ENCODE measurements around the gene ANKRD7.

ANKRD7 gene

DNA sequence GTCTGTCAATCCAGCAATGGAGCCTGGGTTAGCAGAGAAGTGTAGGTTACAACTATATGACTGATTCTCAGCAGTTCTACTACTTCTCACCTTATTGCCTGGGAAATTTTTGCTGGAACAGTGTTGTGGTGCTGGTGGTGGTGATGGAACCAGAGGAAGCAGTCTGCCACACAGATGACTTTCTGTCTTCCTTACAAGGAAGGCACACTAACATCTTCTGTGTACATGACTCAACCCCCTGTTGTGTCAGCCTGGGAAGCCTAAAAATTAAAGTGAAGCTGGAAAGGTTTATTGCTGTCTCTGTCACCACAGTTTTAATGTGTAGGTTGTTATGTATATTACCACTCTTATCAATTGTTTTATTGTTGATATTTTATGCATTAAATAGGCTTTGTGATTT is 40.3 kb downstream of the ANKRD7 start:
- no peaks in the 10 kb centered on the region for H4K20me1 ChIP-seq (ENCODE audit: insufficient read depth, low read length, poor library complexity, severe bottlenecking)
- H2AFZ ChIP-seq (ENCODE audit: low read length) = peak overlapping the region; percentile 58; the same call in 1 of the 2 replicates

DNA sequence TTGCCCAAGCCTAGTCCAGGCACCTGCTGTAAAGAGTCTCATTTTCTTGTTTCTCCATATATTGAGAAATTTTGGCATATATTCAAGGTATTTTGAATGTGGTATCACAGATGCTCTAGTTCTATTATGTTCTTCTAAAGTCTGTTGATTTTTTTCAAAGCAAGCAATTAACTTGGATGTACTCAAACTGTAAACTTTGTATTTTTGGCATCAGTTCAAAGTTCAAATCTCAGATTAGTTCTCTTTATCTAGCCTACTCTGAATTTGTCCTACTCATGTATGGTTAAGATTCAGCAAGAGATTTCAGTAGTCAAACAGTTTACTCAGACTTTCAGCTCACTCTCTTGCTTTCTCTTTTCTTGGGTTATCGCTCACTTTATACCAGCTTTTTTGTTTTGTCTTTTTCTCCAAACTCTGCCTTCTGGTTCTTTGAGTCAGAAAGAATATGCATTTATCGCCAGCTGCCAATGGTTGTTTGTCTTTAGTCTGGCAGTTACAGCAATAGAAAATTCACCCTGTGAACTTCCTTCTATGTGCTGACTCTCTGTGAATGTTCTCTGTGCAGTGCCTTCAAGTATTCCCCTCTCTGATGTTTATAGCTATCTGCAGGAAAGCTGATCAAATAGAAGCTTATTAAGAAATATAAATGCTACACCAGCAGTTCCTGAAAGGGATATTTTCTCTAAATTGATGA is 56.0 kb downstream of the ANKRD7 start:
- Histone ChIP-seq H3K9me3 (ENCODE audit: insufficient read depth, low read depth, low read length) (no peaks in the 10 kb centered on the region), H3F3A (ENCODE audit: low read depth) (no peaks in the 10 kb centered on the region; the same call in 1 of the 2 replicates), H3K36me3 (ENCODE audit: insufficient read depth, low read length) (no peaks in the 10 kb centered on the region), H3K4me1 (ENCODE audit: insufficient read depth, low read length, poor library complexity, severe bottlenecking) (peaks cover 21% of the 10 kb centered on the region), H4K20me1 (ENCODE audit: insufficient read depth, low read length, poor library complexity, severe bottlenecking) (no peaks in the 10 kb centered on the region), H3K9me2 (replicated peaks; ENCODE audit: low read depth, low read length) (no peaks in the 10 kb centered on the region), H3K4me2 (ENCODE audit: low read depth, low read length, poor library complexity, severe bottlenecking) (no peak overlapping the region), H3K27me3 (ENCODE audit: insufficient read depth, low read length, poor library complexity, severe bottlenecking) (no peaks in the 10 kb centered on the region), H3K4me3 (ENCODE audit: low read length, poor library complexity, severe bottlenecking) (no peak overlapping the region), H3K9ac (ENCODE audit: low read depth, low read length, poor library complexity, severe bottlenecking) (no peak overlapping the region), H2AFZ (ENCODE audit: low read length) (no peak overlapping the region; the same call in 1 of the 2 replicates), H3K79me2 (ENCODE audit: insufficient read depth, low read length) (no peaks in the 10 kb centered on the region)
- no peak for TF ChIP-seq EZH2phosphoT487 (IDR thresholded peaks at IDR 0.05; ENCODE audit: borderline replicate concordance)
- TF ChIP-seq, protein P1, sequence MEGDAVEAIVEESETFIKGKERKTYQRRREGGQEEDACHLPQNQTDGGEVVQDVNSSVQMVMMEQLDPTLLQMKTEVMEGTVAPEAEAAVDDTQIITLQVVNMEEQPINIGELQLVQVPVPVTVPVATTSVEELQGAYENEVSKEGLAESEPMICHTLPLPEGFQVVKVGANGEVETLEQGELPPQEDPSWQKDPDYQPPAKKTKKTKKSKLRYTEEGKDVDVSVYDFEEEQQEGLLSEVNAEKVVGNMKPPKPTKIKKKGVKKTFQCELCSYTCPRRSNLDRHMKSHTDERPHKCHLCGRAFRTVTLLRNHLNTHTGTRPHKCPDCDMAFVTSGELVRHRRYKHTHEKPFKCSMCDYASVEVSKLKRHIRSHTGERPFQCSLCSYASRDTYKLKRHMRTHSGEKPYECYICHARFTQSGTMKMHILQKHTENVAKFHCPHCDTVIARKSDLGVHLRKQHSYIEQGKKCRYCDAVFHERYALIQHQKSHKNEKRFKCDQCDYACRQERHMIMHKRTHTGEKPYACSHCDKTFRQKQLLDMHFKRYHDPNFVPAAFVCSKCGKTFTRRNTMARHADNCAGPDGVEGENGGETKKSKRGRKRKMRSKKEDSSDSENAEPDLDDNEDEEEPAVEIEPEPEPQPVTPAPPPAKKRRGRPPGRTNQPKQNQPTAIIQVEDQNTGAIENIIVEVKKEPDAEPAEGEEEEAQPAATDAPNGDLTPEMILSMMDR (conservative IDR thresholded peaks at IDR 0.05; ENCODE audit: low read length) = no peak

More for the DNA sequence above, 40.3 kb downstream of the ANKRD7 start:
- no peak overlapping the region for H3K9ac ChIP-seq (ENCODE audit: low read depth, low read length, poor library complexity, severe bottlenecking)
- H3F3A ChIP-seq (ENCODE audit: low read depth) = no peaks in the 10 kb centered on the region
- H3K4me3 ChIP-seq (ENCODE audit: low read length, poor library complexity, severe bottlenecking) = no peak overlapping the region
- H3K36me3 ChIP-seq (ENCODE audit: insufficient read depth, low read length) = no peaks in the 10 kb centered on the region
- TF ChIP-seq, protein P1 (conservative IDR thresholded peaks at IDR 0.05; ENCODE audit: low read length) = no peak
- no peak for TF ChIP-seq EZH2phosphoT487 (IDR thresholded peaks at IDR 0.05; ENCODE audit: borderline replicate concordance)
- no peak overlapping the region for H3K4me2 ChIP-seq (ENCODE audit: low read depth, low read length, poor library complexity, severe bottlenecking)
- no peaks in the 10 kb centered on the region for H3K9me2 ChIP-seq (replicated peaks; ENCODE audit: low read depth, low read length)
- peaks cover 7% of the 10 kb centered on the region for H3K4me1 ChIP-seq (ENCODE audit: insufficient read depth, low read length, poor library complexity, severe bottlenecking)
- no peaks in the 10 kb centered on the region for H3K79me2 ChIP-seq (ENCODE audit: insufficient read depth, low read length)
- H3K27me3 ChIP-seq (ENCODE audit: insufficient read depth, low read length, poor library complexity, severe bottlenecking) = no peaks in the 10 kb centered on the region
- no peaks in the 10 kb centered on the region for H3K9me3 ChIP-seq (ENCODE audit: insufficient read depth, low read depth, low read length)

DNA sequence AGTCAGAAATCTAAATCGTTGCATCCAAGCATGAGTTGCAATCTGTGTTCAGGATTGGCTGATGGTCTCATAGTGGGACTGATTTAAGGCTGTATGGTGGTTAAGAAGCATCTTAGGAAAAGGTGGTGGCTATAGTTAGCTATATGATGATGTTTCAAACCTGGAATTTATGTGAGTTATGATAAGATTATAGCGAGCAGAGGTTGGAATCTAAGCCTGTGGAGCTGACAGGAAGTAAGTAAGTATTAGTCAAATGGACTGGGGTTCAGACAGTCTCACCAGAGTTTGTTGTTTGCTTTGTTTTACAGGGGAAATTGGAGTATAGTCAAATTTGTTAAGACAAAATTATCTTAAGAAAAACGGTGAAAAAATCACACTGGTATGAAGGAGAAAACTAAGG is 56.7 kb downstream of the ANKRD7 start:
- Histone ChIP-seq H3F3A (ENCODE audit: low read depth) (no peaks in the 10 kb centered on the region; the same call in 1 of the 2 replicates), H3K79me2 (ENCODE audit: insufficient read depth, low read length) (no peaks in the 10 kb centered on the region), H4K20me1 (ENCODE audit: insufficient read depth, low read length, poor library complexity, severe bottlenecking) (no peaks in the 10 kb centered on the region), H3K4me3 (ENCODE audit: low read length, poor library complexity, severe bottlenecking) (no peak overlapping the region), H3K4me1 (ENCODE audit: insufficient read depth, low read length, poor library complexity, severe bottlenecking) (peaks cover 28% of the 10 kb centered on the region), H3K36me3 (ENCODE audit: insufficient read depth, low read length) (no peaks in the 10 kb centered on the region), H3K4me2 (ENCODE audit: low read depth, low read length, poor library complexity, severe bottlenecking) (no peak overlapping the region), H3K27me3 (ENCODE audit: insufficient read depth, low read length, poor library complexity, severe bottlenecking) (peaks cover 5% of the 10 kb centered on the region), H3K9me2 (replicated peaks; ENCODE audit: low read depth, low read length) (no peaks in the 10 kb centered on the region), H3K9ac (ENCODE audit: low read depth, low read length, poor library complexity, severe bottlenecking) (no peak overlapping the region), H2AFZ (ENCODE audit: low read length) (no peak overlapping the region; the same call in 1 of the 2 replicates), H3K9me3 (ENCODE audit: insufficient read depth, low read depth, low read length) (no peaks in the 10 kb centered on the region)
- no peak for TF ChIP-seq EZH2phosphoT487 (IDR thresholded peaks at IDR 0.05; ENCODE audit: borderline replicate concordance)
- TF ChIP-seq, protein P1 (conservative IDR thresholded peaks at IDR 0.05; ENCODE audit: low read length) = no peak

Measured in Loucy (cell line).